GM21367 (cell line): ENCODE measurements around the gene PIGR.

ENCODE experiments used
- ATAC-seq: cut with Tn5 transposase; IDR thresholded peaks from one replicate; pipeline ENCODE4 v1.9.1; 2021; ENCODE audit not compliant: unreplicated experiment

PIGR gene, protein sequence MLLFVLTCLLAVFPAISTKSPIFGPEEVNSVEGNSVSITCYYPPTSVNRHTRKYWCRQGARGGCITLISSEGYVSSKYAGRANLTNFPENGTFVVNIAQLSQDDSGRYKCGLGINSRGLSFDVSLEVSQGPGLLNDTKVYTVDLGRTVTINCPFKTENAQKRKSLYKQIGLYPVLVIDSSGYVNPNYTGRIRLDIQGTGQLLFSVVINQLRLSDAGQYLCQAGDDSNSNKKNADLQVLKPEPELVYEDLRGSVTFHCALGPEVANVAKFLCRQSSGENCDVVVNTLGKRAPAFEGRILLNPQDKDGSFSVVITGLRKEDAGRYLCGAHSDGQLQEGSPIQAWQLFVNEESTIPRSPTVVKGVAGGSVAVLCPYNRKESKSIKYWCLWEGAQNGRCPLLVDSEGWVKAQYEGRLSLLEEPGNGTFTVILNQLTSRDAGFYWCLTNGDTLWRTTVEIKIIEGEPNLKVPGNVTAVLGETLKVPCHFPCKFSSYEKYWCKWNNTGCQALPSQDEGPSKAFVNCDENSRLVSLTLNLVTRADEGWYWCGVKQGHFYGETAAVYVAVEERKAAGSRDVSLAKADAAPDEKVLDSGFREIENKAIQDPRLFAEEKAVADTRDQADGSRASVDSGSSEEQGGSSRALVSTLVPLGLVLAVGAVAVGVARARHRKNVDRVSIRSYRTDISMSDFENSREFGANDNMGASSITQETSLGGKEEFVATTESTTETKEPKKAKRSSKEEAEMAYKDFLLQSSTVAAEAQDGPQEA

GRCh38 chr1:206946261-206946660 lies at the start of gene PIGR:
PIGR (minus strand) TSS chr1:206946466; CDS start chr1:206940531, 5,935 bp downstream.
- no peak for ATAC-seq

DNA sequence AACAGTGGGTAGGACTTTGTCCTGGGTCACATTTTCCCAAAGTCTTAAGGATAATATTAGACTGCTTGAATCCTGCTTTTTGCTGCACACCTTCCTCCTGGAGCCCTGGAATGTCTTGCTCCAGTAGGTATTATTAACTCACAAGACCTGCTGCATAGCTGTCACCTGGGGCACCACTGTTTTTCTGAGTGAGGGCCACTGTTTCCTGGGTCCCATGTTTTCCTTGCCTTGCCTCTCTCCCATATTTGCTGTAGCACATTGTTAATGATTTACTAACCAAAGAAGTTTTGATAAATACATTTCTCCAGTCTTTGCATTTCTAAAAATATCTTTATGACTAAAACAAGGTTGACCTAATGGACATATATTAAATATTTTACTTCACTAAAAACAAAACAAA lies 46.5 kb upstream of the PIGR start:
- ATAC-seq: no peak

DNA sequence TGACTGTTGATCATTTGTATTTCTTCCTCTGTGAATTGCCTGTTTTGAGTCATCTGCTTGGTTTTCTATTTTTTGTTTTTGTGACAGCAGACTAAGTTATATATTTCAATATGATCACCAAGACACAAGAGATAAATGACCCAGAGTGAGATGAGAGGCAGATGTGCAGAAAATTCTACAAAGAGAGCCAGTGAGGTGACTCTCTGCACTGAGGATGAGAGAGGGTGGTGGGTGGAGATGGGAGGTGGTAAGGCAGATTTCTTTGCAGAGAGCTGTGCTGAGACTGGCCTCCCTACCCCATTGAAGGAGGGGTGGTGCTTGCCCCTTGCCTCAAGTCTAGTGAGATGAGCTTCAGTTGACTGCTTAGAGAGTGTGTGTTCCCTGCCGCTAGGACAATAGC lies 41.6 kb upstream of the PIGR start:
- ATAC-seq: no peak

- ATAC-seq: no peak
Measured at GRCh38 chr1:206986885-206987284, 40.6 kb upstream of the PIGR start.

DNA sequence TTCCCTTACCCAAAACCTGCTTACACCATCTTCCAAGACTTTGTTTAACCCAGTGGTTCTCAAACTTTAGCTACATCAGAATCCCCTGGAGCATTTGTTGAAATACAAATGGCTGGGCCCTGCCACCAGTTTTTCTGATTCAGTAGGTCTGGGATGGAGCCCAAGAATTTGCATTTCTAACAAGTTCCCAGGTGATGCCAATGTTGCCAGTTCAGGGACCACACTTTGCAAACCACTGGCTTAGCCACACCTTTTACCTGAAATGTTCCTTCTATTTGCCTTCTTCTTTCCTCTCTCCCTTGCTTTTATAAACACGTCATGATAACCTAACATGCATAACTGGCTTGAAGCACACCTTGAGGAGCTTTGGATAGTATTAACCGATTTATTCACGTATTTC lies 40.1 kb upstream of the PIGR start:
- ATAC-seq: no peak

DNA sequence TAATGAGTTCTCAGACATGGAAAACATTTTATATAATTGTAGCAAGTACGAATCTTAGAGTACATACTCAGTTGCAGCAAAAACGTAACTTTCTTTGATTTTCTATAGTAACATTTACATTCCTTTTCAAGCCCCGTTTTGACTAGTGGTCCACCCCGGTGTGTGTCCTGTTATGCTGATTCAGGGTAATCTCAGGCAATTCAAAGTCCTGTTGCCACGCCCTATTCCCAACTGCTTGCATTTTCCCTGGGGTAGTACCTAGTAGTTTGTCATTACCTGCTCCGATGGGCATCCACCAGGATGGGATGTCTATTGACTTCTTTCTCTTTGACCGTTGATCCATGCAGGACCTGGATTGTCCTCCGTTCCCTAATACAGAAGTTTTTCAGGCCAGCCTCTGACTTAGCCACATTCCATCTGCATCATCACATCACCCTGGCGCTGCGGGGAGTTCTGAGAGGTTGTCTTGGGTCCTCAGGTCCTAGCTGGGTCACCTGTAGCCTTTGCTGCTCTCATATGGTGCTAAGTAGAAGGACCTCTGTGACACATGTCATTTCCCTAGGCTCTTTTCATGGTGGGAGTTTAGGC lies 39.0 kb upstream of the PIGR start:
- no peak for ATAC-seq

DNA sequence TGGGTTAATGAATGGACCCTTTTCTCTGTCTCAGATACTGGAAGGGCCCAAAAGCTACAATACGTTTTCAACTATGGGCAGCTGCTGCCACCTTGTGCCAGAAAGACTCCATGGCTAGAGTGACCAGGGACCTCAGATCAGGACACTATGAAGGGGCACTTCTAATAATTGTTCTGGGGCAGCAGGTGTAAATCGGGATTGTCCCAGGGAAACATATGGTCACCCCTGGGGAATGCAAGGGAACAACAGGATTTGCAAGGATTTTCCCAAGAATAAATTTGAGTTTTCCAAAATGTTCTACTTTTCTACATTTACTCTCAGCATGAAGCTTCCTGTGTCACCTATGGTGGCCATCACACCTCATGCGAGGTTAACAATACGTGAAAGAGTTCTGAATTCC lies 36.0 kb upstream of the PIGR start:
- peak; percentile 53 for ATAC-seq

GRCh38 chr1:206979379-206980043 lies 33.2 kb upstream of the PIGR start:
- no peak for ATAC-seq

- ATAC-seq: no peak
Measured at GRCh38 chr1:206978259-206978658, 32.0 kb upstream of the PIGR start.

DNA sequence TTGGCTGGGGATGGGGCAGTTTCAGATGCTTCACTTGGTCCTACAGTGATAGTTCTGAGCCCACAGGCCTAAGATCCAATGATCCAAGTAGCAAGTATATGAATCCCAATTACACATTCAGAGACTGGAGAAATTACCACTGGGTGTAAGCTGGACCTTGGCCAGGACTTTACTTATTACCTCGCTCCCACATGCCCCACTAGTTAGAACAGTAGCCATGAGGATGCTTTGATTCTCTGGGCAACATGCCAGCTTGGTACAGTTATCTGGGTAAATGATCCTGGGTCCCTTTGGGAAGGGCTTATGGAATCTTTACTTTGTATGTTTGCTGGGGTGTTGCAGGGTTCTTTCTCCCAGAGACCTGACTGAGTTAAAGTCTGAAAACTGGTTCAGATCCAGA lies 29.0 kb upstream of the PIGR start:
- no peak for ATAC-seq

DNA sequence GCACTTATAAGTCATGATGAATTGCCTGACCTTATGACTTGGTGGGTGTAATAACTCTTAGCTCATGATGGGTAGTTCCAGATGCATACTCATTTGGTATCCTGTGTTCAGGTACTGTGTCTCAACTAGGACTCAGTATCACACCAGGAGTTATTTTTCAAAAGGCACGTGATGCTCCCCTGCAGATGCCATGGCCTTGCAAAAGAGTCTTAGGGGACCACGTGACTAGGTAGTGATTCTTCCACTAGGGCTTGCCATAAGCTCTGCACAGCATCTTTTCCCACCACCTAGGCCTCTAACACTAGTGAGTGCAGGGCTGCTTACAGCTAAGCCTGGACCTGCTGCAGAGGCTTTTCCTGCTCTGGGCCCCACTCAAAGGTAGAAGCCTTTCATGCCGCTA lies 27.9 kb upstream of the PIGR start:
- ATAC-seq: no peak

DNA sequence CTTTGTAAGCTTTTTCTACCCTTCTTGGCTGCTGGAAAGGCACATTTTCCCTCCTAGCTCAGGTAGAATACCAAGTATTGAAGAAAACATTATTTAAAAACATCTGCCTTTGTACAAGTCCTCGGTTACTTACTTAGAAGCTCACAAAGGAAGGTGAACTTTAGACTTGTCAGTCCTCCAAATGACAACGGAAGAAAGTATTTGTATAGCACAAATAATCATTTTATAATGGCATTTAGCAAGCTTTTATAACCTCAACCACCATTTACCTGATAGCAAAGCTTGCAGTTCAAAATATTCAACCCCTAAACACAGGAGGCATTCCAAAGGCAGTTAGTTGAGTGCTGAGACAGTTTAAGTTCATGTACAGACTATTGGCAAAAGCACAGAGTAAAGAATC lies 26.5 kb upstream of the PIGR start:
- no peak for ATAC-seq

GRCh38 chr1:206971029-206971655 lies 24.9 kb upstream of the PIGR start:
- ATAC-seq: peak; percentile 51

GRCh38 chr1:206970446-206970845 lies 24.2 kb upstream of the PIGR start, which contains the start of gene FCAMR:
FCAMR (minus strand) TSS chr1:206970460; CDS start chr1:206970125, 335 bp downstream.
- ATAC-seq: no peak

DNA sequence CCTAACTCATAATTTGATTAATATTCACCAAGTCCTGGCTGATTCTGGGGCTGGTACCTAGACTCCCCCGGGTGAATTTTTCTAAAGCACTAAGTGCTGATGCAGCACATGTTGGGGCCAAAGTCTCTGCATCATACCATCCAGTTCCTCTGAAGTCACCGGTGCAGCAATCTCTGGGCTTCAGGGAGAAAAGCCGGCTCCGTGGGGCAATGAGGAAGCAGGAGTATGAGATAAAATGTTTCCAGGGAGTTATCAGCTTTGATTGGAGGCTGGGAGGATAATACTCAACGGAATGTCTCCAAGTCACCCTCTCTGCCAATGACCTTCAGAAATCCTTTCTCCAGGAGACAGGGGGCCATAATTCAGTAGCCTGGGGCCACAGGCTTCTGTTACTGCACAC lies 22.8 kb upstream of the PIGR start:
- no peak for ATAC-seq

- ATAC-seq: peak; percentile 40
Measured at GRCh38 chr1:206967096-206967849, 21.0 kb upstream of the PIGR start.

- ATAC-seq: no peak
Measured at GRCh38 chr1:206965781-206966180, 19.5 kb upstream of the PIGR start.

GRCh38 chr1:206963740-206964139 lies 17.5 kb upstream of the PIGR start:
- ATAC-seq: no peak

- ATAC-seq: no peak
Measured at GRCh38 chr1:206963119-206963712, 16.9 kb upstream of the PIGR start.

GRCh38 chr1:206962272-206962671 lies 16.0 kb upstream of the PIGR start:
- no peak for ATAC-seq
